Measurements from ENCODE around the gene CAPRIN1. TPM values are rescaled to one million over a fixed set of nuclear protein-coding genes. Genes with fewer than 3 reads are reported as not detected.
A peak's percentile ranks its signal among the peaks of the same experiment; 100 is the strongest.

Gene CAPRIN1
- total RNA-seq, 1 donor from 2014 or later: 97.9 TPM

- Histone ChIP-seq H3K4me3 (ENCODE audit: low read depth, low read length) (no peak overlapping the region), H3K36me3 (ENCODE audit: control insufficient read depth, insufficient read depth, low read length) (peaks cover 23% of the 10 kb centered on the region), H3K27me3 (ENCODE audit: control insufficient read depth, insufficient read depth, low read length) (no peaks in the 10 kb centered on the region)
- DNase-seq (ENCODE audit: low read depth) (no peak), FAIRE-seq (no peak)
- peak; percentile 34 for TF ChIP-seq CTCF (IDR thresholded peaks at IDR 0.05; ENCODE audit: insufficient read depth, low read length, severe bottlenecking)
These were observed 98.3 kb downstream of the CAPRIN1 start for GRCh38 chr11:34149786-34150185.

GRCh38 chr11:34150494-34151151 is 99.1 kb downstream of the CAPRIN1 start:
- H3K36me3 ChIP-seq (ENCODE audit: control insufficient read depth, insufficient read depth, low read length): peaks cover 20% of the 10 kb centered on the region
- no peak for TF ChIP-seq CTCF (IDR thresholded peaks at IDR 0.05; ENCODE audit: insufficient read depth, low read length, severe bottlenecking)
- no peak overlapping the region for H3K4me3 ChIP-seq (ENCODE audit: low read depth, low read length)
- H3K27me3 ChIP-seq (ENCODE audit: control insufficient read depth, insufficient read depth, low read length): no peaks in the 10 kb centered on the region
- DNase-seq (ENCODE audit: low read depth): no peak
- no peak for FAIRE-seq

Other genes with a start within 250 kb of the CAPRIN1 start
- gene LMO2, start 159.7 kb upstream of the CAPRIN1 start, total RNA-seq: 0.77 and 1.1 TPM in 2 replicates
- 14.0 and 16.3 TPM in 2 replicates for gene NAT10, start 53.9 kb downstream of the CAPRIN1 start, total RNA-seq